Fibroblast of villous mesenchyme (primary cell): ENCODE measurements around the gene EXOC4. TPM values are rescaled to one million over a fixed set of nuclear protein-coding genes. Genes with fewer than 3 reads are reported as not detected.
A peak's percentile ranks its signal among the peaks of the same experiment; 100 is the strongest.

Experiments
- DNase-seq: peaks from one replicate; pipeline ENCODE4 v3.0.0-alpha.2; 2010; ENCODE audit warnings: low read depth
- H3K4me3 ChIP-seq: 2 replicates; pipeline ENCODE4 v1.5.1; 2011; ENCODE audit warnings: low read depth, mild to moderate bottlenecking, low read length
- CTCF ChIP-seq: IDR thresholded peaks from 2 replicates; pipeline ENCODE4 v1.5.1; 2012; ENCODE audit warnings: low read depth, mild to moderate bottlenecking, low read length; ENCODE audit not compliant: insufficient read depth
- total RNA-seq: library from RNA; depleted of rRNA; stranded (reverse); fragments of >200 nt; gene quantifications from 2 replicates; pipeline ENCODE4 v1.2.3, GENCODE V29; 2012

The EXOC4 gene
- total RNA-seq, 1 donor, result 106 TPM

- H3K4me3 ChIP-seq, result no peak overlapping the region
- TF ChIP-seq CTCF, result no peak
- peak; percentile 36 for DNase-seq
Observed at GRCh38 chr7:133570321-133570720, 317.4 kb downstream of the EXOC4 start.

DNA sequence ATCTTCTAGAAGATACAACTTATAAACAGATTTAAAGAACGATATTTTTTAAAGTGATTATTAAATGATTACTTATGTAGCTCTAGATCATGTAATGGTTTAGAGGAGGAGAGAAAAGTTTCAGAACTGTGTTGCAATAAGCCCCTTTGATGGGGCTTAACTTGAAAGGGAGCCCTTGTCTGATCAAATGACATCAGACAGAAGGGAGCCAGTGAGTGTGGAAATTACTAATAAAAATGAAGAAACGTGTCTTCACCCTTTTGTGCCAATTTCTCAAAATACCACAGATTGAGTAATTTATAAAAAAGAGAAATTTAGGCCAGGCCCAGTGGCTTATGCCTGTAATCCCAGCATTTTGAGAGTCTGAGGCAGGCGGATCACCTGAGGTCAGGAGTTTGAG, 318.2 kb downstream of the EXOC4 start:
- no peak overlapping the region for H3K4me3 ChIP-seq
- TF ChIP-seq CTCF, result no peak
- peak; percentile 37 for DNase-seq

- no peak for DNase-seq
- H3K4me3 ChIP-seq, result no peak overlapping the region
- no peak for TF ChIP-seq CTCF
Observed at GRCh38 chr7:133572087-133572486, 319.2 kb downstream of the EXOC4 start.

DNA sequence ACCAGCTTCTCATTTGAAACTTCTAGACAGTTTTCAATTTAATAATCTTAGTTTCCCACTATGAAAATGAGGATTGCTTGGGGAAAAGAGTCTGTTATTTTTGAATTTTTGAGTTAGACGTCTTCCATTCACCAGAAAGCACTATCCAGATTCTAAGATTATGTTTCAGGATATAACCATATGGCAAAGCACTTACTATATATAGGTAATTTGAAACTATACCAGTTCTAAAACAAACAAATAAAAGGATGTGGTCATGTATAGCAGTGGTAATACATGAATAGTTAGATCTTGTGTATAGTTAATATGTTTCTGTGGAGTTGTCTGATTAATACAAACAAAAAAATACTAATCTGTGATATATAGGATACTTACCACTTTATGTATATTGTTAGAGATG, 320.0 kb downstream of the EXOC4 start:
- DNase-seq, result no peak
- no peak for TF ChIP-seq CTCF

DNA sequence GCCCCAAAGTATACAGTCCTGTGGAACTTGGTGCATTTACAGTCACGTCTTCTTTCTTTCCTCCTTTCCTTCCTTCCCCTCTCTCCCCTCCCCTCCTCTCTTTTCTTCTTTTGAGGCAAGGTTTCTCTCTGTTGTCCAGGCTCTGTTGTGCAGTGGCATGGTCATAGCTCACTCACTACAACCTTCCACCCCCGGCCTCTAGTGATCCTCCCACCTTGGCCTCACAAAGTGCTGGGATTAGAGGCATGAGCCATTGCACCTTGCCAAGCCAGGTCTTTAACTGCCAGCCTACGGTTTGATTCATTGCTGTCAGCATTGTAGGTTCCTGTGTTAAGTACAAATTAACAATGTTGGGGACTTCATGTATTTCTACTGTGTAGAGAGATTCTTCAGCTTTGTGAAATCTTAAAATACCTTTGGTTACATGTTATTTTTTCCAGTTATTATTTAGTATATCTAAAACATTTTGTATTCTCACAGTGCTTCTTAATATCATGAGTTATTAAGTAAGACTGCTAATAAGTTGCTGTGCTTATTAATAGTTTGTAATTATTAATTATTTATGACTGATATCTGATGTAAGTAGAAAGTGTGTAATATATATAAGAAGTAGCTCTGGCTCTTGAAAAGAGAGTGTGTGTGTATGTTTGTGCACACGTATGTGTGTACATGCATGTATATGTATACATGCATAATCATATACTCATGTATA, 320.8 kb downstream of the EXOC4 start:
- no peak overlapping the region for H3K4me3 ChIP-seq
- DNase-seq, result no peak
- no peak for TF ChIP-seq CTCF

More for the DNA sequence above, 320.0 kb downstream of the EXOC4 start:
- no peak overlapping the region for H3K4me3 ChIP-seq

DNA sequence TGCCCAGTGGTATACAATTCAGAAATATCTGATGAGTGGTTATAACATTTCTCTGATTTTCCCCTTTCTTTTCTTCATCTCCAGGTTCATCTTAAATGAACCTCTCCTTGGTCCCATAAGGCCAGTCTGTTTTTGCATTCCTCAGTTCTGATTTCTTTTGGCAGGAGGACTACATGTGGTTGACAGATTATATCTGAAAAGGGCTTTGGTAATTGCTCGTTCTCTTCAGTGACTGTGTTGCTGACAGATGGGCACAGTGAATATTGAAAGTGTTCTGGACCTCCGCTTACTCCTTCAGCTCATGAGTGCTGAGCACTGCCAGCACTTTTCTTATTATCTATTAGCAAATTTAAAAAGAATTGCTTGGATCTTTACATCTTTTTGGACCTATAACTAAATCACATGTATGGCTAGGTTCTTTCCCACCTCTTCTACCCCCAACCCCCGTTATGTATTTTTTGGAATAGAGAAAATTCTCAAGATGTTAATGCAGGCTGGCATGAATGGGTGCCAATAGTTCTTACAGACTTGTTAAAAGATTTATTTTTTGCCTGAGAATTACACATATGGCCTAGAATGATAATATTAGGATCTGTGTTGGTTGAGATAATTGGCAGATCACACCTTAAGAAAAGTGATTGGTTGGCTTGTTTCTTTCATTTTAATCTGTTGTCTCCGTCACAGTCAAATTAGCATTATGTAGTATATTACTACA, 323.0 kb downstream of the EXOC4 start:
- no peak for TF ChIP-seq CTCF
- no peak for DNase-seq
- no peak overlapping the region for H3K4me3 ChIP-seq
